Loucy (cell line): ENCODE results near the gene RELT.

Experiments
- CTCF ChIP-seq: fragments of 200-600 bp; sonication (generic); conservative IDR thresholded peaks from 2 replicates; pipeline ENCODE4 v1.5.1; 2014; ENCODE audit warnings: mild to moderate bottlenecking, antibody characterized with exemption, low read length
- EZH2phosphoT487 ChIP-seq: fragments of 200-600 bp; IDR thresholded peaks from 2 replicates; pipeline ENCODE4 v1.6.1; 2018; ENCODE audit warnings: antibody characterized with exemption, mild to moderate bottlenecking, moderate library complexity, borderline replicate concordance

DNA sequence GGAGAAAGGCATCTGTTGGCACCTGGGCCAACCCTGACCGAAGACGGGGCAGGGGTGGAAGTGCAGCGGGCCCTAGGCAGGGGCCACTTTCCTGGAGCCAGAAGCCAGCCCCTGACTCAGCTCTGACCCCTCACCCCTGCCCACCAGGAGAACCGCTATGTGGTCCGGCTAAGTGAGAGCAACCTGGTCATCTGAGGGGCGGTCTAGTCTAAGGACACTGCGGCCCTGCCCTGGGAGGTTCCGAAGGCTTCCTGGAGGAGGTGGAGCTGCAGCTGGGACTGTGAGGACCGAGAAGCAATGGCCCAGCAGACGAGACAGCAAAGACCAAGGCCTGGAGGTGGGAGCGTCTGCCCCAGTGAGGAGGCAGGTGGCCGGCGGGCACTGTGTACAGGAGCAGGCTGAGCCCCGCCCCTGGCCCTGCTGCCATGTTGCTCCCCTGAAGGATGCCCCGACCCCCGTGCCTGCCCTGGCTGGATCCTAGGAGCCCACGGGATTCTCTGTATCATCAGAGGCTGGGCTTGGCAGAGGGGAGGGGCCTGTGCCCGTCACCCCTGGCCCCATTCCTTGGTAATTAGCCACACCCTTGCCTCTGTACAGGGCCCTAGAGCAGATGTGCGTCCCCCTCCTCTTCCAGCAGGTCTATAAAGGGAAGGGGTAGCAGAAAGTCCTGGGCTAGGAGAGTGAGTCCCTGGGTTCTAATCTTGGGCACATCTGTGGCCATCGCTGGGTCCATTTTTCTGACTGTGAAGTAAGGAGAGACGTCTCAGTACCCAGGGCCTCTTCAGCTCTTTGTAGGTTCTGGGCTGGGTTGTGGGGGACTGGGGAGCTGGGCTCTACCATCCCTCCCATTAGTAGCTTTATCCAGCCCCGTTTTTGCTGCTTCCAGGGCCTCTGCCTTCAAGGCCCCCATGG is 19.4 kb downstream of the RELT start:
- TF ChIP-seq CTCF (no peak), EZH2phosphoT487 (no peak)
